K562 (cell line): Measurements from ENCODE around the gene CXCL14. TPM values are rescaled to one million over a fixed set of nuclear protein-coding genes. Genes with fewer than 3 reads are reported as not detected.

Experiments
- CC2D1A ChIP-seq: fragments of 450-650 bp; IDR thresholded peaks from 2 replicates; pipeline ENCODE4 v1.6.1; 2017; ENCODE audit warnings: mild to moderate bottlenecking
- CHCHD3 ChIP-seq: fragments of 250-450 bp; sonication (Bioruptor Pico); IDR thresholded peaks from 2 replicates; pipeline ENCODE4 v2.1.2; 2022; ENCODE audit warnings: mild to moderate bottlenecking
- FUS ChIP-seq: fragments of 200-400 bp; formaldehyde crosslinking; optimal IDR thresholded peaks from 2 replicates; pipeline ENCODE3; 2017; ENCODE audit warnings: low read depth, low read length
- GATAD2A ChIP-seq: fragments of 450-650 bp; IDR thresholded peaks from 2 replicates; pipeline ENCODE4 v1.6.1; 2017
- KLF13 ChIP-seq: fragments of 450-650 bp; IDR thresholded peaks from 2 replicates; pipeline ENCODE4 v1.6.1; 2016; ENCODE audit warnings: missing genetic modification characterization, low read depth, mild to moderate bottlenecking, missing compliant biosample characterization, moderate library complexity, borderline replicate concordance
- MBD2 ChIP-seq: sonication (generic); IDR thresholded peaks from 2 replicates; pipeline ENCODE4 v1.6.1; 2016; ENCODE audit warnings: low read depth, borderline replicate concordance
- MEF2A ChIP-seq: IDR thresholded peaks from 2 replicates; pipeline ENCODE4 v1.6.1; 2011; ENCODE audit warnings: low read depth, mild to moderate bottlenecking, low read length, moderate library complexity; ENCODE audit not compliant: control insufficient read depth
- NELFE ChIP-seq: IDR thresholded peaks from 2 replicates; pipeline ENCODE4 v1.6.1; 2011; ENCODE audit warnings: mild to moderate bottlenecking; ENCODE audit not compliant: insufficient read depth, insufficient read length
- NFIX ChIP-seq: fragments of 250-450 bp; sonication (Bioruptor Pico); IDR thresholded peaks from 2 replicates; pipeline ENCODE4 v1.4.0; 2020; ENCODE audit warnings: low read depth, mild to moderate bottlenecking, moderate library complexity
- NFYB ChIP-seq: IDR thresholded peaks from 2 replicates; pipeline ENCODE4 v1.6.1; 2011; ENCODE audit warnings: mild to moderate bottlenecking, moderate library complexity; ENCODE audit not compliant: insufficient read length; ENCODE audit errors: extremely low read depth
- NONO ChIP-seq, 2 experiments: fragments of 200-400 bp in 1 of 2; fragments of 450-650 bp in 1 of 2; formaldehyde crosslinking in 1 of 2; IDR thresholded peaks; 2 replicates each; pipeline ENCODE4 v1.6.1; 2017; ENCODE audit warnings: low read depth in 2 of 2, mild to moderate bottlenecking in 2 of 2, moderate library complexity in 2 of 2, low read length in 1 of 2
- POLR2B ChIP-seq: fragments of 450-650 bp; IDR thresholded peaks from 2 replicates; pipeline ENCODE4 v1.6.1; 2018; ENCODE audit warnings: low read depth; ENCODE audit not compliant: partially characterized antibody
- RAD21 ChIP-seq, 2 experiments: fragments of 250-450 bp in 1 of 2; fragments of 450-650 bp in 1 of 2; sonication (Bioruptor Pico) in 1 of 2; formaldehyde crosslinking in 1 of 2; IDR thresholded peaks in 1 of 2; conservative IDR thresholded peaks in 1 of 2; 2 replicates each; pipeline versions ENCODE4 v1.4.0 to v1.8.0; 2020 to 2022; ENCODE audit warnings: mild to moderate bottlenecking in 2 of 2, moderate library complexity in 1 of 2
- RCOR1 ChIP-seq, 2 experiments: IDR thresholded peaks; 2 replicates each; pipeline ENCODE4 v1.6.1; 2012; ENCODE audit warnings: low read depth in 2 of 2, low read length in 2 of 2, borderline replicate concordance in 1 of 2, improper control_type of control experiment in 1 of 2
- REST ChIP-seq, 2 experiments: fragments of 450-650 bp; formaldehyde crosslinking in 1 of 2; IDR thresholded peaks; 2 replicates each; pipeline versions ENCODE4 v1.4.0 to v1.6.1; 2014 to 2020; ENCODE audit warnings: mild to moderate bottlenecking in 2 of 2, borderline replicate concordance in 1 of 2, low read depth in 1 of 2
- XRCC5 ChIP-seq: fragments of 200-400 bp; formaldehyde crosslinking; IDR thresholded peaks from 2 replicates; pipeline ENCODE4 v1.6.1; 2017; ENCODE audit warnings: low read depth, mild to moderate bottlenecking, low read length
- YY1 ChIP-seq, 3 experiments: IDR thresholded peaks; 2 replicates each; pipeline ENCODE4 v1.6.1; 2011; ENCODE audit warnings: low read length in 2 of 3, mild to moderate bottlenecking in 2 of 3, moderate library complexity in 2 of 3, borderline replicate concordance in 1 of 3, control low read depth in 1 of 3, low read depth in 1 of 3; ENCODE audit not compliant: insufficient read depth in 3 of 3, insufficient replicate concordance in 2 of 3, control insufficient read depth in 1 of 3, insufficient read length in 1 of 3; ENCODE audit errors: extremely low read depth in 1 of 3
- polyA plus RNA-seq, 8 experiments: library from polyadenylated mRNA; depleted of rRNA in 4 of 8; stranded (reverse) in 5 of 8; unstranded in 3 of 8; fragments of >200 nt; fragmentation: Nextera tagmentation in 2 of 8; fragmentation: Illumina TruSeq in 1 of 8; extraction: Ambion mirVana in 2 of 8; extraction: Trizol in 1 of 8; gene quantifications; 2 replicates each; pipeline versions ENCODE4 v1.2.1 to v1.2.3, GENCODE V29; 2011 to 2014; ENCODE audit warnings: inconsistent platforms in 1 of 8, missing spikeins in 1 of 8
- total RNA-seq, 7 experiments: library from RNA; depleted of rRNA in 6 of 7; stranded (reverse); fragments of >200 nt in 6 of 7; fragmentation: Illumina TruSeq in 2 of 7; extraction: Trizol in 2 of 7; gene quantifications; 2 replicates each; pipeline versions ENCODE4 v1.2.1 to v1.2.3, GENCODE V29; 2011 to 2021; ENCODE audit warnings: low replicate concordance in 1 of 7
- TF ChIP-seq, protein P1 (sequence below): fragments of 450-650 bp; formaldehyde crosslinking; IDR thresholded peaks from 2 replicates; pipeline ENCODE4 v1.4.0; 2022; ENCODE audit warnings: missing genetic modification characterization

The CXCL14 gene
- total and polyA plus RNA-seq, 9 of the 15 experiments (the other 6 are each of a cell fraction or from before 2014, with no cell fraction given): not detected

DNA sequence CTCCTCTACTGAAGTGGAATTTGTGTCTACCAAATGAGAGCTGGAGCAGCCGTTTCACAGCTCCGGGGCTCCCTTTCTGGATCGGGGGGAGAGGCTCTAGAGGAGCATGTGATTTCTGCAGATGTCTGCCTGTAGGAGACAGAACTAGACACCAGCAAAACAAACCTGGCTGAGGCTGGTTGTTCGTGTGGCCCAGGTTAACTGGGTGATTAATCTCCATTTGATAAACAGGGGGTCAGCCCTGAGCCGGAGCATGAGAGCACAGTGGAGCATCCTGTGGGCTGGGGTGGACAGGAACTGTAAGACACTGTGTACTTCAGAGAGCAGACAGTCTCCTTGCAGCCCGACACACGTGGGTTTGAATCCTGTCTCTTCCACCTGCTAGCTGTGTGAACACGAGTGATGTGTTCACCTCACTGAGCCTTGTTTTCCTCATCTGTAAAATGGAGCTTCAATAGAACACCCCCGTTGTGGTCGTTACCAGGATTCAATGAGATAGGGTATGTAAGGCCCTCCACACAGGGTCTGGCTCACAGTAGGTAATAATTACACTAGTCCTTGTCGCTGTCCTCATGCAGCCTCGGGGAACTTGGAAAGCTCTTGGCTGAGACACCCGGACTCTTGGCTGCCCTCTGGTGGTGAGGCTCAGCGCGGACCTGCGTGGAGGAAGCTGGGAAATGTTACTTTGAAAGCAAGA, 12.9 kb downstream of the CXCL14 start (continued):
- TF ChIP-seq MBD2 (no peak), NFYB (no peak), XRCC5 (peak; percentile 83; the same call in 1 of the 2 replicates), RCOR1 (IDR thresholded peaks at IDR 0.05; ENCODE audit: borderline replicate concordance in 1 of 2, low read depth in 2 of 2, low read length in 2 of 2) (no peak), YY1 (IDR thresholded peaks at IDR 0.05; ENCODE audit: borderline replicate concordance in 1 of 3, control insufficient read depth in 1 of 3, extremely low read depth in 1 of 3, insufficient read depth in 3 of 3, insufficient read length in 1 of 3, insufficient replicate concordance in 2 of 3, low read depth in 1 of 3, low read length in 2 of 3) (no peak), NELFE (no peak), CC2D1A (no peak), CHCHD3 (CRISPR knock-in tag) (no peak), REST (IDR thresholded peaks at IDR 0.05; ENCODE audit: borderline replicate concordance) (peak; percentile 50; the same call in 1 of the 2 replicates), REST (CRISPR knock-in tag; IDR thresholded peaks at IDR 0.05; ENCODE audit: low read depth) (no peak), POLR2B (no peak), NONO (IDR thresholded peaks at IDR 0.05; ENCODE audit: low read depth in 2 of 2, low read length in 1 of 2) (no peak), KLF13 (no peak), GATAD2A (no peak), NFIX (CRISPR knock-in tag) (no peak), RAD21 (CRISPR knock-in tag; conservative IDR thresholded peaks at IDR 0.05 in 1 of 2, IDR thresholded peaks at IDR 0.05 in 1 of 2) (peak; percentile 53 to 66), FUS (no peak), MEF2A (no peak)
- TF ChIP-seq, protein P1, sequence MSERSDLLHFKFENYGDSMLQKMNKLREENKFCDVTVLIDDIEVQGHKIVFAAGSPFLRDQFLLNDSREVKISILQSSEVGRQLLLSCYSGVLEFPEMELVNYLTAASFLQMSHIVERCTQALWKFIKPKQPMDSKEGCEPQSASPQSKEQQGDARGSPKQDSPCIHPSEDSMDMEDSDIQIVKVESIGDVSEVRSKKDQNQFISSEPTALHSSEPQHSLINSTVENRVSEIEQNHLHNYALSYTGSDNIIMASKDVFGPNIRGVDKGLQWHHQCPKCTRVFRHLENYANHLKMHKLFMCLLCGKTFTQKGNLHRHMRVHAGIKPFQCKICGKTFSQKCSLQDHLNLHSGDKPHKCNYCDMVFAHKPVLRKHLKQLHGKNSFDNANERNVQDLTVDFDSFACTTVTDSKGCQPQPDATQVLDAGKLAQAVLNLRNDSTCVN (CRISPR knock-in tag): no peak
